NB4 (cell line): Measurements from ENCODE around the gene SFXN1.

ENCODE experiments used
- POLR2A ChIP-seq: IDR thresholded peaks from 2 replicates; pipeline ENCODE4 v1.6.1; 2011; ENCODE audit warnings: mild to moderate bottlenecking; ENCODE audit not compliant: insufficient read length; ENCODE audit errors: extremely low read depth
- TF ChIP-seq, protein P1 (sequence below): IDR thresholded peaks from 2 replicates; pipeline ENCODE4 v1.6.1; 2011; ENCODE audit warnings: low read depth, low read length

DNA sequence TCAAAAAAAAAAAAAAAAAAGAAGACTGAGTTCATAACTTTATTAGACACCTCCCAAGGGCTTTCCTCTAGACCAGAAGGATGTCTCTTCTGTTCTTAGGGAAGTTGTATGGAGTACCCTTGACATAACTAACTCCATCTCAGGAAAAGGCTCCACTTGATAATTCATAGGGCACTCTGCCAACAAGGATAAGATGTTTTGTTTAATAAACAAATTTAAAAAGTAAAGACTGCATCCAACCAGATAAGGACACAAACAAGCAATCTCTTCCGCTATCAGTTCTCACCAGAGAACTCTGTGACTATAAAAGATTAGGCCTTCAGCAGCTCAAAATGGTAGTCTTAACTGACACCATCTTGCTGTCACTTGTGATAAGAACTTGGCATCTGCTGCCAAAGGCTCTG is 65.8 kb downstream of the SFXN1 start:
- no peak for TF ChIP-seq POLR2A
- TF ChIP-seq, protein P1, sequence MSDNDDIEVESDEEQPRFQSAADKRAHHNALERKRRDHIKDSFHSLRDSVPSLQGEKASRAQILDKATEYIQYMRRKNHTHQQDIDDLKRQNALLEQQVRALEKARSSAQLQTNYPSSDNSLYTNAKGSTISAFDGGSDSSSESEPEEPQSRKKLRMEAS: no peak
